Neural progenitor cell (in vitro differentiated cells): ENCODE data around the gene PGLYRP3. TPM values are rescaled to one million over a fixed set of nuclear protein-coding genes. Genes with fewer than 3 reads are reported as not detected.

Source experiments
- DNase-seq: peaks from one replicate; pipeline ENCODE4 v3.0.0-alpha.2; 2016; ENCODE audit warnings: low spot score
- H2AFZ ChIP-seq: fragments of 200-600 bp; sonication (generic); replicated peaks from 2 replicates; pipeline ENCODE4 v1.6.1; 2016; ENCODE audit warnings: antibody characterized with exemption
- H3F3A ChIP-seq: fragments of 200-600 bp; sonication (generic); 2 replicates; pipeline ENCODE4 v1.6.1; 2016; ENCODE audit warnings: antibody characterized with exemption, low read depth
- H3K27ac ChIP-seq: fragments of 200-600 bp; sonication (generic); 2 replicates; pipeline ENCODE4 v1.5.1; 2016; ENCODE audit warnings: mild to moderate bottlenecking
- H3K27me3 ChIP-seq: fragments of 200-600 bp; sonication (generic); 2 replicates; pipeline ENCODE4 v1.6.1; 2016; ENCODE audit warnings: mild to moderate bottlenecking, moderate library complexity
- H3K36me3 ChIP-seq: fragments of 200-600 bp; sonication (generic); 2 replicates; pipeline ENCODE4 v1.5.1; 2016
- H3K4me1 ChIP-seq: fragments of 200-600 bp; sonication (generic); 2 replicates; pipeline ENCODE4 v1.6.1; 2016; ENCODE audit warnings: mixed run types
- H3K4me2 ChIP-seq: fragments of 200-600 bp; sonication (generic); 2 replicates; pipeline ENCODE4 v1.6.1; 2016
- H3K4me3 ChIP-seq: fragments of 200-600 bp; sonication (generic); 2 replicates; pipeline ENCODE4 v1.5.1; 2016
- H3K79me2 ChIP-seq: fragments of 200-600 bp; sonication (generic); 2 replicates; pipeline ENCODE4 v1.6.1; 2016; ENCODE audit warnings: low read depth
- H3K9ac ChIP-seq: fragments of 200-600 bp; sonication (generic); 2 replicates; pipeline ENCODE4 v1.6.1; 2016
- H3K9me3 ChIP-seq: fragments of 200-600 bp; sonication (generic); 2 replicates; pipeline ENCODE4 v1.5.1; 2016; ENCODE audit warnings: low read depth
- H4K20me1 ChIP-seq: fragments of 200-600 bp; sonication (generic); 2 replicates; pipeline ENCODE4 v1.6.1; 2016; ENCODE audit warnings: low read depth
- H3K27ac Mint-ChIP-seq: 3 replicates; pipeline ENCODE4 v1.8.0; 2021; ENCODE audit warnings: mixed read lengths
- H3K27me3 Mint-ChIP-seq: 2 replicates; pipeline ENCODE4 v1.8.0; 2022; ENCODE audit warnings: low read depth, mild to moderate bottlenecking, inconsistent platforms, moderate library complexity, mixed read lengths; ENCODE audit not compliant: insufficient read depth
- H3K36me3 Mint-ChIP-seq: 3 replicates; pipeline ENCODE4 v1.8.0; 2021; ENCODE audit warnings: mixed read lengths
- H3K4me1 Mint-ChIP-seq: 3 replicates; pipeline ENCODE4 v1.8.0; 2021; ENCODE audit warnings: mixed read lengths
- H3K4me3 Mint-ChIP-seq: 3 replicates; pipeline ENCODE4 v1.8.0; 2021; ENCODE audit warnings: mild to moderate bottlenecking, moderate library complexity, mixed read lengths
- H3K9me3 Mint-ChIP-seq: 3 replicates; pipeline ENCODE4 v1.8.0; 2020; ENCODE audit warnings: mixed read lengths
- CTCF ChIP-seq: fragments of 200-600 bp; sonication (generic); IDR thresholded peaks from 2 replicates; pipeline ENCODE4 v1.5.1; 2017; ENCODE audit warnings: antibody characterized with exemption, mild to moderate bottlenecking
- EZH2 ChIP-seq: fragments of 200-600 bp; sonication (generic); IDR thresholded peaks from 2 replicates; pipeline ENCODE4 v1.6.1; 2017; ENCODE audit warnings: antibody characterized with exemption, mild to moderate bottlenecking, moderate library complexity
- EZH2phosphoT487 ChIP-seq: fragments of 200-600 bp; sonication (generic); IDR thresholded peaks from 2 replicates; pipeline ENCODE4 v1.6.1; 2017; ENCODE audit warnings: antibody characterized with exemption
- total RNA-seq: library from RNA; depleted of rRNA; stranded (reverse); fragments of >200 nt; gene quantifications from 2 replicates; pipeline ENCODE4 v1.2.3, GENCODE V29; 2015; ENCODE audit warnings: low replicate concordance

PGLYRP3 gene
- total RNA-seq, 1 donor from 2014 or later, result not detected

GRCh38 chr1:153292740-153293479, 19.8 kb downstream of the PGLYRP3 start:
- no peak overlapping the region for H3K4me3 Mint-ChIP-seq
- TF ChIP-seq EZH2phosphoT487 (no peak), CTCF (no peak), EZH2 (no peak)
- no peak for DNase-seq
- no peaks in the 10 kb centered on the region for H3K9me3 Mint-ChIP-seq
- Histone ChIP-seq H2AFZ (no peak overlapping the region), H3F3A (no peaks in the 10 kb centered on the region), H3K4me1 (no peaks in the 10 kb centered on the region), H3K36me3 (no peaks in the 10 kb centered on the region), H3K79me2 (no peaks in the 10 kb centered on the region), H3K4me2 (no peak overlapping the region), H3K27ac (no peak overlapping the region), H3K27me3 (no peaks in the 10 kb centered on the region), H3K9ac (no peak overlapping the region), H3K9me3 (no peaks in the 10 kb centered on the region), H4K20me1 (no peaks in the 10 kb centered on the region), H3K4me3 (no peak overlapping the region)
- no peak overlapping the region for H3K27ac Mint-ChIP-seq
- H3K27me3 Mint-ChIP-seq, result peaks cover 4% of the 10 kb centered on the region
- no peaks in the 10 kb centered on the region for H3K36me3 Mint-ChIP-seq
- H3K4me1 Mint-ChIP-seq, result no peaks in the 10 kb centered on the region

DNA sequence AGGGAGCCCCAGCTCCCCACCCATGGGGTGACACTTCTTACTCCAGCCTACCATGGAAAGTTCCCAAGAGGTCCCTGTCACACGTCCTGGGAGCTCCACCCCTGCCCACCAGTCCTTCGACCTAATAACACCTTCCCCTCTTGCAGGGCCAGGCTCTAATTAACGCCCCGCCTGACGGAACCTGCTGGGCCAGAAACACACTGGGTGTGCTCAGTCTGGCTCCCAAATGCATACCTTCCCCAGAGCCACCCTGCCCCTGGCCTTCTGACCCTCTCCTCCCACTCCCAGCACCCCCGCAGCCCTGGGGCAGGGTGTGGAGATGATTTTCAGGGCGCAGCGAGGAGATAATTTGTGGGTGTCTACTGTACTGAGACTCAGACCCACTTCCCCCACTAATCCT, 20.6 kb downstream of the PGLYRP3 start:
- Mint-ChIP-seq H3K4me3 (no peak overlapping the region), H3K36me3 (no peaks in the 10 kb centered on the region)
- TF ChIP-seq EZH2 (no peak), EZH2phosphoT487 (no peak), CTCF (no peak)

GRCh38 chr1:153291514-153291913, 21.2 kb downstream of the PGLYRP3 start:
- TF ChIP-seq EZH2, result no peak
- no peak for TF ChIP-seq CTCF
- TF ChIP-seq EZH2phosphoT487, result no peak
- no peaks in the 10 kb centered on the region for H3K36me3 Mint-ChIP-seq
- H3K27me3 Mint-ChIP-seq, result peaks cover 4% of the 10 kb centered on the region
- H3K4me3 Mint-ChIP-seq, result no peak overlapping the region
- H3K9me3 ChIP-seq, result no peaks in the 10 kb centered on the region
- H3K4me3 ChIP-seq, result no peak overlapping the region
- H3K79me2 ChIP-seq, result no peaks in the 10 kb centered on the region
- H3K27ac ChIP-seq, result no peak overlapping the region
- H2AFZ ChIP-seq, result no peak overlapping the region
- H3K4me1 Mint-ChIP-seq, result no peaks in the 10 kb centered on the region
- no peaks in the 10 kb centered on the region for H4K20me1 ChIP-seq
- H3K9me3 Mint-ChIP-seq, result no peaks in the 10 kb centered on the region
- H3K27me3 ChIP-seq, result no peaks in the 10 kb centered on the region
- no peak for DNase-seq
- no peaks in the 10 kb centered on the region for H3F3A ChIP-seq
- H3K9ac ChIP-seq, result no peak overlapping the region
- H3K4me2 ChIP-seq, result no peak overlapping the region
- no peaks in the 10 kb centered on the region for H3K36me3 ChIP-seq
- H3K27ac Mint-ChIP-seq, result peak overlapping the region; percentile 32
- no peaks in the 10 kb centered on the region for H3K4me1 ChIP-seq

More for the DNA sequence above, 20.6 kb downstream of the PGLYRP3 start:
- Histone ChIP-seq H3K9ac (no peak overlapping the region), H3K4me2 (no peak overlapping the region), H3K36me3 (no peaks in the 10 kb centered on the region), H3K4me1 (no peaks in the 10 kb centered on the region), H4K20me1 (no peaks in the 10 kb centered on the region), H3K27me3 (no peaks in the 10 kb centered on the region), H3K27ac (no peak overlapping the region), H3K4me3 (no peak overlapping the region), H2AFZ (no peak overlapping the region), H3F3A (no peaks in the 10 kb centered on the region), H3K79me2 (no peaks in the 10 kb centered on the region), H3K9me3 (no peaks in the 10 kb centered on the region)
- Mint-ChIP-seq H3K27me3 (peaks cover 4% of the 10 kb centered on the region), H3K4me1 (no peaks in the 10 kb centered on the region), H3K9me3 (no peaks in the 10 kb centered on the region), H3K27ac (no peak overlapping the region)
- DNase-seq, result no peak
